HCT116 (cell line): ENCODE results near the gene MTMR10. TPM values are rescaled to one million over a fixed set of nuclear protein-coding genes. Genes with fewer than 3 reads are reported as not detected.

Source experiments
- ATAC-seq: fragments of 200-7000 bp; cut with Tn5 transposase; 2 replicates; pipeline ENCODE4 v1.9.1; 2020; ENCODE audit warnings: mild to moderate bottlenecking, moderate library complexity
- BruUV-seq: library from RNA; stranded (reverse); fragments of 400-500 nt; replicated peaks from 2 replicates; lab custom pipeline; 2021; lab: Mats Ljungman, UMichigan
- CTCF ChIA-PET: fragments of 300-600 bp; sonication (Branson Sonifier 250); formaldehyde crosslinking; loops from one replicate; lab custom pipeline; 2021; ENCODE audit warnings: antibody characterized with exemption; lab: Charles Lee
- POLR2A ChIA-PET: fragments of 300-600, 350-600 bp; sonication (Branson Sonifier 250); formaldehyde crosslinking; loops from one replicate; lab custom pipeline; 2021; ENCODE audit warnings: antibody characterized with exemption; lab: Charles Lee
- RAD21 ChIA-PET, 2 experiments: fragments of 300-600 bp; sonication (Branson Sonifier 250); formaldehyde crosslinking; loops; one replicate each; lab custom pipeline; 2023; ENCODE audit warnings: low total read pairs in 2 of 2; ENCODE audit not compliant: uncharacterized antibody in 2 of 2, unreplicated experiment in 2 of 2, low non-redundant PET in 1 of 2; lab: Charles Lee
- DNase-seq: peaks from one replicate; pipeline ENCODE4 v3.0.0-alpha.2; 2010; ENCODE audit warnings: low read depth, low spot score
- H2AFZ ChIP-seq: fragments of 200-600 bp; shearing (Covaris generic), sonication (generic); 2 replicates; pipeline ENCODE4 v1.6.1; 2017; ENCODE audit warnings: low read depth, mixed run types, mixed read lengths, antibody characterized with exemption, low read length; ENCODE audit not compliant: poor library complexity, severe bottlenecking
- H3K27ac ChIP-seq: 2 replicates; pipeline ENCODE4 v1.5.1; 2012; ENCODE audit warnings: low read depth, low read length
- H3K27me3 ChIP-seq: fragments of 200-600 bp; sonication (generic); 2 replicates; pipeline ENCODE4 v1.6.1; 2016; ENCODE audit warnings: mixed run types, low read length, mixed read lengths; ENCODE audit not compliant: insufficient read depth
- H3K36me3 ChIP-seq, 2 experiments: fragments of 200-500 bp in 1 of 2; fragments of 200-600 bp in 1 of 2; sonication (Bioruptor generic) in 1 of 2; sonication (generic) in 1 of 2; 2 replicates each; pipeline versions ENCODE4 v1.5.1 to v1.6.1; 2014 to 2016; ENCODE audit warnings: low read length in 2 of 2, inconsistent platforms in 1 of 2, mixed read lengths in 1 of 2, mixed run types in 1 of 2; ENCODE audit not compliant: insufficient read depth in 2 of 2, control insufficient read depth in 1 of 2
- H3K4me1 ChIP-seq, 2 experiments: fragments of 200-600 bp in 1 of 2; sonication (generic) in 1 of 2; 2 replicates each; pipeline versions ENCODE4 v1.5.1 to v1.6.1; 2012 to 2017; ENCODE audit warnings: low read length in 2 of 2, inconsistent platforms in 1 of 2, mild to moderate bottlenecking in 1 of 2, mixed read lengths in 1 of 2, mixed run types in 1 of 2, moderate library complexity in 1 of 2; ENCODE audit not compliant: insufficient read depth in 2 of 2, control insufficient read depth in 1 of 2
- H3K4me2 ChIP-seq: fragments of 200-600 bp; sonication (generic); 2 replicates; pipeline ENCODE4 v1.6.1; 2017; ENCODE audit warnings: mixed run types, low read length, mixed read lengths
- H3K4me3 ChIP-seq, 2 experiments: fragments of 200-600 bp in 1 of 2; sonication (generic) in 1 of 2; replicated peaks in 1 of 2; 2 replicates each; pipeline ENCODE4 v1.5.1; 2011 to 2016; ENCODE audit warnings: low read length in 2 of 2, control low read depth in 1 of 2, low read depth in 1 of 2, mild to moderate bottlenecking in 1 of 2, mixed read lengths in 1 of 2, mixed run types in 1 of 2
- H3K79me2 ChIP-seq: fragments of 200-600 bp; sonication (generic); 2 replicates; pipeline ENCODE4 v1.6.1; 2017; ENCODE audit warnings: mild to moderate bottlenecking, mixed run types, low read length, moderate library complexity, mixed read lengths; ENCODE audit not compliant: insufficient read depth
- H3K9ac ChIP-seq: fragments of 200-600 bp; sonication (generic); 2 replicates; pipeline ENCODE4 v1.6.1; 2016; ENCODE audit warnings: low read length, mixed read lengths
- H3K9me2 ChIP-seq: fragments of 200-600 bp; sonication (generic), shearing (Covaris generic); 2 replicates; pipeline ENCODE4 v1.6.1; 2017; ENCODE audit warnings: mixed run types, mild to moderate bottlenecking, moderate library complexity; ENCODE audit not compliant: insufficient read depth
- H3K9me3 ChIP-seq, 2 experiments: fragments of 200-500 bp in 1 of 2; fragments of 200-600 bp in 1 of 2; sonication (Bioruptor generic) in 1 of 2; sonication (generic) in 1 of 2; 2 replicates each; pipeline ENCODE4 v1.6.1; 2014 to 2017; ENCODE audit warnings: low read length in 2 of 2, mixed read lengths in 2 of 2, inconsistent platforms in 1 of 2, low read depth in 1 of 2, mild to moderate bottlenecking in 1 of 2, mixed run types in 1 of 2, moderate library complexity in 1 of 2; ENCODE audit not compliant: control insufficient read depth in 1 of 2, insufficient read depth in 1 of 2
- H4K20me1 ChIP-seq: fragments of 200-600 bp; sonication (generic), shearing (Covaris generic); 2 replicates; pipeline ENCODE4 v1.6.1; 2017; ENCODE audit warnings: mixed run types, mild to moderate bottlenecking, moderate library complexity; ENCODE audit not compliant: insufficient read depth
- ATF3 ChIP-seq: IDR thresholded peaks from 2 replicates; pipeline ENCODE4 v1.6.1; 2012
- CBX3 ChIP-seq: IDR thresholded peaks from 2 replicates; pipeline ENCODE4 v1.6.1; 2012; ENCODE audit warnings: low read depth
- CTCF ChIP-seq, 3 experiments: fragments of 200-600 bp in 1 of 3; sonication (generic) in 1 of 3; IDR thresholded peaks in 2 of 3; conservative IDR thresholded peaks in 1 of 3; 2 replicates each; pipeline ENCODE4 v1.5.1; 2012 to 2017; ENCODE audit warnings: low read depth in 2 of 3, low read length in 2 of 3, antibody characterized with exemption in 1 of 3, borderline replicate concordance in 1 of 3, control low read depth in 1 of 3, mild to moderate bottlenecking in 1 of 3, mixed read lengths in 1 of 3, mixed run types in 1 of 3, moderate library complexity in 1 of 3; ENCODE audit not compliant: insufficient read depth in 1 of 3
- EGR1 ChIP-seq: IDR thresholded peaks from 2 replicates; pipeline ENCODE4 v1.6.1; 2012; ENCODE audit warnings: low read depth
- ELF1 ChIP-seq: IDR thresholded peaks from 2 replicates; pipeline ENCODE4 v1.6.1; 2012; ENCODE audit warnings: low read depth, borderline replicate concordance
- EZH2phosphoT487 ChIP-seq: fragments of 200-600 bp; IDR thresholded peaks from 2 replicates; pipeline ENCODE4 v1.6.1; 2018; ENCODE audit warnings: antibody characterized with exemption, borderline replicate concordance
- FOSL1 ChIP-seq: IDR thresholded peaks from 2 replicates; pipeline ENCODE4 v1.6.1; 2012; ENCODE audit warnings: low read depth
- JUND ChIP-seq: IDR thresholded peaks from 2 replicates; pipeline ENCODE4 v1.6.1; 2012
- MAX ChIP-seq: IDR thresholded peaks from 2 replicates; pipeline ENCODE4 v1.6.1; 2012
- POLR2A ChIP-seq: IDR thresholded peaks from 2 replicates; pipeline ENCODE4 v1.7.0; 2011; ENCODE audit warnings: borderline replicate concordance; ENCODE audit not compliant: insufficient read depth, insufficient read length; ENCODE audit errors: extremely low read depth
- POLR2AphosphoS5 ChIP-seq: IDR thresholded peaks from 2 replicates; pipeline ENCODE4 v1.6.1; 2011; ENCODE audit warnings: mild to moderate bottlenecking, low read depth, low read length, moderate library complexity
- RAD21 ChIP-seq: IDR thresholded peaks from 2 replicates; pipeline ENCODE4 v1.6.1; 2012; ENCODE audit warnings: low read depth, mild to moderate bottlenecking
- SP1 ChIP-seq: IDR thresholded peaks from 2 replicates; pipeline ENCODE4 v1.6.1; 2012; ENCODE audit warnings: low read depth
- SRF ChIP-seq: IDR thresholded peaks from 2 replicates; pipeline ENCODE4 v1.6.1; 2012; ENCODE audit warnings: low read depth
- TCF7L2 ChIP-seq: IDR thresholded peaks from 2 replicates; pipeline ENCODE4 v1.7.0; 2011; ENCODE audit warnings: borderline replicate concordance, inconsistent platforms; ENCODE audit not compliant: insufficient read depth, insufficient read length; ENCODE audit errors: extremely low read depth
- YY1 ChIP-seq: IDR thresholded peaks from 2 replicates; pipeline ENCODE4 v1.6.1; 2011; ENCODE audit warnings: low read length, low read depth, moderate library complexity, mild to moderate bottlenecking; ENCODE audit not compliant: insufficient replicate concordance; ENCODE audit errors: extremely low read depth
- ZFX ChIP-seq: fragments of 450-650 bp; IDR thresholded peaks from 2 replicates; pipeline ENCODE4 v1.6.1; 2017
- ZNF274 ChIP-seq: fragments of 200-500 bp; sonication (Bioruptor generic); IDR thresholded peaks from 2 replicates; pipeline ENCODE4 v1.6.1; 2014; ENCODE audit warnings: mild to moderate bottlenecking, low read depth, low read length, inconsistent platforms
- intact Hi-C: fragments of 100-400 bp; cut with micrococcal nuclease; formaldehyde crosslinking; loops from 2 replicates; pipeline ENCODE4 v1.10.0; 2022
- total RNA-seq: library from RNA; stranded (reverse); gene quantifications from one replicate; pipeline ENCODE4 v1.2.1, GENCODE V29; 2021; ENCODE audit not compliant: unreplicated experiment

The MTMR10 gene
- total RNA-seq, 1 experiment from 2014 or later: 13.4 TPM

- peaks cover 0 to 2% of the 10 kb centered on the region in 2 experiments; a peak in 1 of 4 replicates for H3K36me3 ChIP-seq
- ChIA-PET RAD21 (no interaction called here), POLR2A (no interaction called here)
Observed at GRCh38 chr15:30978328-30978727, 13.1 kb downstream of the MTMR10 start.

GRCh38 chr15:30974112-30974511 lies 17.3 kb downstream of the MTMR10 start:
- RAD21 ChIA-PET: no interaction called here
- TF ChIP-seq SRF: no peak
- no peak for TF ChIP-seq RAD21
- TF ChIP-seq JUND: no peak
- no peak for TF ChIP-seq TCF7L2
- no peak for TF ChIP-seq ATF3
- TF ChIP-seq POLR2A: no peak
- TF ChIP-seq YY1: no peak
- TF ChIP-seq SP1: no peak
- TF ChIP-seq ELF1: no peak
- TF ChIP-seq CBX3: no peak
- TF ChIP-seq CTCF (IDR thresholded peaks at IDR 0.05 in 2 of 3, conservative IDR thresholded peaks at IDR 0.05 in 1 of 3; ENCODE audit: borderline replicate concordance in 1 of 3, insufficient read depth in 1 of 3, low read depth in 2 of 3, low read length in 2 of 3): no peak
- CTCF ChIA-PET: no interaction called here
- Histone ChIP-seq H3K36me3 (peaks cover 0 to 2% of the 10 kb centered on the region in 2 experiments; a peak in 1 of 4 replicates), H3K4me3 (no peak overlapping the region), H3K4me2 (no peak overlapping the region), H4K20me1 (no peaks in the 10 kb centered on the region), H3K79me2 (no peaks in the 10 kb centered on the region; the same call in 1 of the 2 replicates), H2AFZ (no peak overlapping the region), H3K4me1 (no peaks in the 10 kb centered on the region), H3K27me3 (no peaks in the 10 kb centered on the region), H3K9me2 (no peaks in the 10 kb centered on the region), H3K9ac (no peak overlapping the region), H3K27ac (no peak overlapping the region), H3K9me3 (no peaks in the 10 kb centered on the region)
- BruUV-seq: no TSS peak
- intact Hi-C loops: no loop called here
- POLR2A ChIA-PET: no interaction called here
- no peak for DNase-seq
- ATAC-seq: no peak

More at GRCh38 chr15:30978328-30978727, 13.1 kb downstream of the MTMR10 start:
- H2AFZ ChIP-seq: no peak overlapping the region
- no peak overlapping the region for H3K4me2 ChIP-seq
- no peaks in the 10 kb centered on the region for H3K9me2 ChIP-seq
- ATAC-seq (no peak), DNase-seq (no peak)
- H3K27ac ChIP-seq: no peak overlapping the region
- CTCF ChIA-PET: no interaction called here
- H3K9me3 ChIP-seq: no peaks in the 10 kb centered on the region
- no peak overlapping the region for H3K4me3 ChIP-seq
- H3K79me2 ChIP-seq: no peaks in the 10 kb centered on the region; the same call in none of the 2 replicates
- intact Hi-C loops: no loop called here
- no peak for TF ChIP-seq MAX
- TF ChIP-seq EZH2phosphoT487: no peak
- no peak for TF ChIP-seq EGR1
- TF ChIP-seq ZNF274: no peak
- TF ChIP-seq SRF: no peak
- no peak for TF ChIP-seq TCF7L2
- TF ChIP-seq FOSL1: no peak
- no peak for TF ChIP-seq POLR2AphosphoS5
- TF ChIP-seq ZFX: no peak
- BruUV-seq: no TSS peak
- no peak overlapping the region for H3K9ac ChIP-seq
- no peaks in the 10 kb centered on the region for H3K4me1 ChIP-seq
- H3K27me3 ChIP-seq: no peaks in the 10 kb centered on the region
- H4K20me1 ChIP-seq: no peaks in the 10 kb centered on the region
